Activated T-helper 1 cell treated with anti-CD3 and anti-CD28 coated beads, Interleukin-12 subunit alpha, Interleukin-12 subunit beta, Interleukin-2, Interleukin-4 antibody, amounts not matched to agents 30 ng/mL and 10 ng/mL and 1 ng/mL, durations not matched to agents 14 hours and 24 hours and 36 hours (primary cell): Measurements from ENCODE around the gene PIP4K2B. TPM values are rescaled to one million over a fixed set of nuclear protein-coding genes. Genes with fewer than 3 reads are reported as not detected.
A peak's percentile ranks its signal among the peaks of the same experiment; 100 is the strongest.

ENCODE experiments used
- DNase-seq: peaks from one replicate; pipeline ENCODE4 v3.0.0; 2021; ENCODE audit warnings: low spot score
- H3K27ac Mint-ChIP-seq: one replicate; pipeline ENCODE4 v1.8.0; 2021; ENCODE audit warnings: mild to moderate bottlenecking, mixed read lengths
- H3K27me3 Mint-ChIP-seq: one replicate; pipeline ENCODE4 v1.8.0; 2022; ENCODE audit warnings: mild to moderate bottlenecking, moderate library complexity, mixed read lengths; ENCODE audit not compliant: insufficient read depth
- H3K36me3 Mint-ChIP-seq: one replicate; pipeline ENCODE4 v1.8.0; 2021; ENCODE audit warnings: low read depth, mixed read lengths
- H3K4me1 Mint-ChIP-seq: one replicate; pipeline ENCODE4 v1.8.0; 2021; ENCODE audit warnings: low read depth, mixed read lengths
- H3K4me3 Mint-ChIP-seq: one replicate; pipeline ENCODE4 v1.8.0; 2021; ENCODE audit warnings: mild to moderate bottlenecking, moderate library complexity, mixed read lengths
- H3K9me3 Mint-ChIP-seq: one replicate; pipeline ENCODE4 v1.8.0; 2021; ENCODE audit warnings: mixed read lengths
- intact Hi-C: fragments of 100-400 bp; cut with micrococcal nuclease; formaldehyde crosslinking; loops from one replicate; pipeline ENCODE4 v1.15.1; 2024
- total RNA-seq: library from RNA; stranded (reverse); gene quantifications from 2 replicates; pipeline ENCODE4 v1.2.3, GENCODE V29; 2022

Gene PIP4K2B
- total RNA-seq, 1 donor from 2014 or later = 40.6 TPM

- intact Hi-C loops = loop anchor here (2.0 to 10.0 kb wide), 2 partner anchors 15 to 1393 kb away; no protein-coding TSS in a partner anchor
Measured at GRCh38 chr17:38747463-38748148, 51.8 kb downstream of the PIP4K2B start.

GRCh38 chr17:38746849-38747462 lies 52.4 kb downstream of the PIP4K2B start:
- Mint-ChIP-seq H3K4me1 (peaks cover 49% of the 10 kb centered on the region), H3K4me3 (peak overlapping the region; percentile 63), H3K9me3 (no peaks in the 10 kb centered on the region), H3K27me3 (peaks cover 24% of the 10 kb centered on the region), H3K36me3 (no peaks in the 10 kb centered on the region), H3K27ac (peak overlapping the region; percentile 40)
- no peak for DNase-seq
- intact Hi-C loops = loop anchor here (2.0 to 10.0 kb wide), 2 partner anchors 14 to 1392 kb away; no protein-coding TSS in a partner anchor

More at GRCh38 chr17:38747463-38748148, 51.8 kb downstream of the PIP4K2B start:
- H3K9me3 Mint-ChIP-seq = no peaks in the 10 kb centered on the region
- DNase-seq = no peak
- H3K27ac Mint-ChIP-seq = no peak overlapping the region
- H3K4me3 Mint-ChIP-seq = peak overlapping the region; percentile 76
- H3K4me1 Mint-ChIP-seq = peaks cover 45% of the 10 kb centered on the region
- H3K27me3 Mint-ChIP-seq = peaks cover 24% of the 10 kb centered on the region
- peaks cover 2% of the 10 kb centered on the region for H3K36me3 Mint-ChIP-seq

- Mint-ChIP-seq H3K27ac (peak overlapping the region; percentile 40), H3K36me3 (no peaks in the 10 kb centered on the region), H3K4me1 (peaks cover 42% of the 10 kb centered on the region), H3K4me3 (peak overlapping the region; percentile 63), H3K27me3 (peaks cover 23% of the 10 kb centered on the region), H3K9me3 (no peaks in the 10 kb centered on the region)
- DNase-seq = no peak
- intact Hi-C loops = loop anchor here (2.0 to 10.0 kb wide), 2 partner anchors 13 to 1391 kb away; no protein-coding TSS in a partner anchor
Measured at GRCh38 chr17:38746004-38746848, 53.1 kb downstream of the PIP4K2B start.

- no peaks in the 10 kb centered on the region for H3K36me3 Mint-ChIP-seq
- intact Hi-C loops = loop anchor here (10.0 kb wide), 1 partner anchor 1391 kb away; no protein-coding TSS in a partner anchor
- H3K27ac Mint-ChIP-seq = no peak overlapping the region
- H3K27me3 Mint-ChIP-seq = peaks cover 16% of the 10 kb centered on the region
- no peak overlapping the region for H3K4me3 Mint-ChIP-seq
- no peak for DNase-seq
- peaks cover 39% of the 10 kb centered on the region for H3K4me1 Mint-ChIP-seq
- H3K9me3 Mint-ChIP-seq = no peaks in the 10 kb centered on the region
Measured at GRCh38 chr17:38745545-38745944, 53.8 kb downstream of the PIP4K2B start.

GRCh38 chr17:38743556-38744171 lies 55.7 kb downstream of the PIP4K2B start:
- Mint-ChIP-seq H3K4me3 (no peak overlapping the region), H3K4me1 (peaks cover 35% of the 10 kb centered on the region), H3K36me3 (no peaks in the 10 kb centered on the region), H3K27ac (no peak overlapping the region), H3K27me3 (peaks cover 13% of the 10 kb centered on the region), H3K9me3 (no peaks in the 10 kb centered on the region)
- intact Hi-C loops = loop anchor here (10.0 kb wide), 1 partner anchor 1389 kb away; no protein-coding TSS in a partner anchor
- DNase-seq = no peak

- Mint-ChIP-seq H3K4me3 (no peak overlapping the region), H3K27me3 (peaks cover 13% of the 10 kb centered on the region), H3K27ac (no peak overlapping the region), H3K4me1 (peaks cover 35% of the 10 kb centered on the region), H3K36me3 (no peaks in the 10 kb centered on the region), H3K9me3 (no peaks in the 10 kb centered on the region)
- DNase-seq = no peak
- intact Hi-C loops = loop anchor here (10.0 kb wide), 1 partner anchor 1388 kb away; no protein-coding TSS in a partner anchor
Measured at GRCh38 chr17:38742411-38743308, 56.7 kb downstream of the PIP4K2B start.

GRCh38 chr17:38741921-38742410 lies 57.4 kb downstream of the PIP4K2B start:
- H3K4me1 Mint-ChIP-seq = peaks cover 35% of the 10 kb centered on the region
- DNase-seq = no peak
- H3K9me3 Mint-ChIP-seq = no peaks in the 10 kb centered on the region
- H3K4me3 Mint-ChIP-seq = no peak overlapping the region
- no peaks in the 10 kb centered on the region for H3K36me3 Mint-ChIP-seq
- intact Hi-C loops = loop anchor here (10.0 kb wide), 1 partner anchor 1387 kb away; no protein-coding TSS in a partner anchor
- H3K27ac Mint-ChIP-seq = no peak overlapping the region
- peaks cover 12% of the 10 kb centered on the region for H3K27me3 Mint-ChIP-seq

- no peak for DNase-seq
- Mint-ChIP-seq H3K4me3 (no peak overlapping the region), H3K4me1 (peaks cover 31% of the 10 kb centered on the region), H3K9me3 (no peaks in the 10 kb centered on the region), H3K27ac (no peak overlapping the region), H3K27me3 (peaks cover 9% of the 10 kb centered on the region), H3K36me3 (no peaks in the 10 kb centered on the region)
- intact Hi-C loops = loop anchor here (10.0 kb wide), 1 partner anchor 1387 kb away; no protein-coding TSS in a partner anchor
Measured at GRCh38 chr17:38741461-38741860, 57.9 kb downstream of the PIP4K2B start.

GRCh38 chr17:38740806-38741205 lies 58.5 kb downstream of the PIP4K2B start:
- Mint-ChIP-seq H3K4me3 (no peak overlapping the region), H3K27me3 (peaks cover 3% of the 10 kb centered on the region), H3K36me3 (no peaks in the 10 kb centered on the region), H3K27ac (no peak overlapping the region), H3K4me1 (peaks cover 24% of the 10 kb centered on the region), H3K9me3 (no peaks in the 10 kb centered on the region)
- intact Hi-C loops = loop anchor here (10.0 kb wide), 1 partner anchor 1386 kb away; no protein-coding TSS in a partner anchor
- DNase-seq = no peak

GRCh38 chr17:38740044-38740443 lies 59.3 kb downstream of the PIP4K2B start:
- H3K27me3 Mint-ChIP-seq = peaks cover 2% of the 10 kb centered on the region
- peaks cover 24% of the 10 kb centered on the region for H3K4me1 Mint-ChIP-seq
- no peaks in the 10 kb centered on the region for H3K36me3 Mint-ChIP-seq
- H3K9me3 Mint-ChIP-seq = no peaks in the 10 kb centered on the region
- H3K27ac Mint-ChIP-seq = no peak overlapping the region
- no peak overlapping the region for H3K4me3 Mint-ChIP-seq
- no peak for DNase-seq
- intact Hi-C loops = loop anchor here (10.0 kb wide), 1 partner anchor 1385 kb away; no protein-coding TSS in a partner anchor

- Mint-ChIP-seq H3K4me3 (no peak overlapping the region), H3K4me1 (peaks cover 32% of the 10 kb centered on the region), H3K27me3 (peaks cover 2% of the 10 kb centered on the region), H3K27ac (peak overlapping the region; percentile 34), H3K36me3 (peaks cover 2% of the 10 kb centered on the region), H3K9me3 (no peaks in the 10 kb centered on the region)
- DNase-seq = no peak
- intact Hi-C loops = no loop called here
Measured at GRCh38 chr17:38739305-38739704, 60.1 kb downstream of the PIP4K2B start.
